T-helper 2 cell treated with Interferon-gamma antibody and Interleukin-4, amounts not matched to agents 100 ng/mL and 5 ng/mL, for 36 hours (primary cell): ENCODE results near the gene SNIP1. TPM values are rescaled to one million over a fixed set of nuclear protein-coding genes. Genes with fewer than 3 reads are reported as not detected.
"Not testable (repeated sequence)": the region's sequence is repeated elsewhere in the genome, so short reads cannot be mapped to it uniquely, and the experiment has no call there.

ENCODE experiments used
- intact Hi-C: fragments of 100-400 bp; cut with micrococcal nuclease; formaldehyde crosslinking; loops from one replicate; pipeline ENCODE4 v1.15.1; 2023
- total RNA-seq: library from RNA; stranded (reverse); gene quantifications from 2 replicates; pipeline ENCODE4 v1.2.3, GENCODE V29; 2022

Gene SNIP1, protein sequence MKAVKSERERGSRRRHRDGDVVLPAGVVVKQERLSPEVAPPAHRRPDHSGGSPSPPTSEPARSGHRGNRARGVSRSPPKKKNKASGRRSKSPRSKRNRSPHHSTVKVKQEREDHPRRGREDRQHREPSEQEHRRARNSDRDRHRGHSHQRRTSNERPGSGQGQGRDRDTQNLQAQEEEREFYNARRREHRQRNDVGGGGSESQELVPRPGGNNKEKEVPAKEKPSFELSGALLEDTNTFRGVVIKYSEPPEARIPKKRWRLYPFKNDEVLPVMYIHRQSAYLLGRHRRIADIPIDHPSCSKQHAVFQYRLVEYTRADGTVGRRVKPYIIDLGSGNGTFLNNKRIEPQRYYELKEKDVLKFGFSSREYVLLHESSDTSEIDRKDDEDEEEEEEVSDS
- total RNA-seq, result 27.9 and 31.5 TPM in 2 replicates

- intact Hi-C loops, result loop anchor here (1.0 to 5.0 kb wide), 6 partner anchors 40 to 438 kb away; partner anchors contain the start of genes CDCA8, MEAF6, MTF1 and SF3A3
Observed at GRCh38 chr1:37553927-37554808, at the start of gene SNIP1. Gene SNIP1, minus strand, starts transcription at chr1:37554293. Its CDS starts 64 bp downstream, at chr1:37554229.

DNA sequence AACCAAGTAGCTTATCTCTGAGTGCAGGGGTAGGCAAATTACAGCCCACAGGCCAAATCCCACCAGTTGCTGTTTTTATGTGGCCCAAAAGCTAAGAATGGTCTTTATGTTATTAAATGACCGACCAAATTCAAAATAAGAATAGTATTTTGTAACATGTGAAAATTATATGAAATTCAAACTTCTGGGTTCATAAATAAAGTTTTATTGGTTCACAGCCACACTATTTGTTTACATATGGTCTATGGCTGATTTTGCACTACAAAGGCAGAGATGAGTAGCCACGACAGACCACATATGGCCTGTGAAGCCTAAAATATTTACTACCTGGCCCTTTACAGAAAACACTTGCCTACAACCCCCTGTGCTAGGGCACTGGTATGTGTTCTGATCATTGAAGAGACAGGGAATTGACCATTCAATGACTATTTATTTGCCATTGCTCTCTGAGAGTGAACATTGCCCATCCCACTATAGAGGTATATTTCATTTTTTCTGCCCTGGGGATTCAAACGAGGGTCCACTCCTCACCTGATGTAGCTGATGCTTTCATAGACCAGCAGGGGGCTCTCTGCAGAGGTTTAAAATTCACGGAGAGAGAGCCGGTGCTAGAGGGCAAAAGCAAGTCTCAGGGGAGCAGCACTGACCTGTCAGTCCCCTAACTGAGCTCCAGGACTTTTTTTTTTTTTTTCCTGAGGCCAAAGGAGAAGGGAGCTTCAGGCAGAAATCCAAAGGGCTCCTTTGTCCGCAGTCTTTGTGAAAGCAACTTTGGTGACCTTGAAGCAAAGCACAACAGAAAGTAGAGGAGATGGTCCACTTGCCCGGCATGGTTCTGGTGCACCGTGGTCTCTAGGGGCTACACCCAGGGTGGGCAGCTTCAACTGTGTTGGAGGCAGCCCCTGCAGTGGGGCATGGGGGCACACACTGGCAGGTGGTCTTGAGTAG is 48.9 kb upstream of the SNIP1 start:
- intact Hi-C loops, result loop anchor here (1.0 kb wide), 1 partner anchor 79 kb away; no protein-coding TSS in a partner anchor

- intact Hi-C loops, result no loop called here
Observed at GRCh38 chr1:37601441-37601840, 47.3 kb upstream of the SNIP1 start.

- intact Hi-C loops, result loop anchor here (5.0 kb wide), 3 partner anchors 123 to 257 kb away; partner anchors contain the start of genes C1orf122, MTF1 and YRDC
Observed at GRCh38 chr1:37599940-37600339, 45.8 kb upstream of the SNIP1 start.

DNA sequence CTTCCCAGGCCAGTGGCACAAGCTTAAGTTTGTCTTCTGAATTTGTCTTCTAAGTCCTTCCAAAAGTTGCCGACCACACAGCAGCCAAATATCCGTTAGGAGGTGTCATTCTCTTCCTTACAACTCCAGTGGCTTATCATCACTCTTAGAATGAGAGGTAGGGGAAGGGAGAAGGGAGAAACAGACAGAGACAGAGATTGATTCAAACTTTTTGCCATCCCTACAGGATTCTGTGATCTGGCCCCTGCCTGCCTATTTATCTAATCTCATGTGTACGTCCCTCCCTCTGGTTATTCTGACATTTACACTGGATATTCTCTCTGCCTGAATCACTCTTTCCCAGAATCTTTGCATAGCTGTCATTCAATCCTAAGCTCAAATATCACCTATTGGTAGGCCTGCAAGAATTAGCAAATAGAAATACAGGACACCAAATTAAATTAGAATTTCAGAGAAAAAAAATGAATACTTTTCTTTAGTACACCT is 42.1 kb upstream of the SNIP1 start:
- intact Hi-C loops, result loop anchor here (1.0 to 5.0 kb wide), 5 partner anchors 42 to 261 kb away; partner anchors contain the start of genes C1orf122, MEAF6, MTF1 and SNIP1

- intact Hi-C loops, result loop anchor here (1.0 to 5.0 kb wide), 6 partner anchors 41 to 262 kb away; partner anchors contain the start of genes C1orf122, CDCA8, MEAF6 and MTF1
Observed at GRCh38 chr1:37595440-37596181, 41.5 kb upstream of the SNIP1 start, which contains the start of gene GNL2. Gene GNL2, minus strand, starts transcription at chr1:37595937. Its CDS starts 115 bp downstream, at chr1:37595822.

DNA sequence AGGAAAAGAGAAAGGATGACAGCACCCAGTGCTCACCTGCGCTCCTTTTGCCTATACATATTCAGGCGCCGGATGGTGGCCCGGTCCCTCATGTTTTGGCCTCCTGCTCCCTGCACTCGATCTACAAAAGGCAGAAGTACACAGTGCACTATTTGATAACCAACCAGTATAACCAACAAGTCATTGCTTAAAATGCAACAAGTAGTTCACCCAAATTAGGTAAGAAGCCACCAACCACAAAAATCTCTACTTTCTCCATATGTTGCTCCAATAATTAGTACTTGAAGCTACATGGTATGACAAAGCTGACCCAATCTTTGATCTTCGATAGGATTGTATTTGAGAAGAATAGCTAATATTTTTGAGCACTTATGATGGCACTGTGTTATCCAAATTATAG is 39.6 kb upstream of the SNIP1 start:
- intact Hi-C loops, result no loop called here

- intact Hi-C loops, result no loop called here
Observed at GRCh38 chr1:37588939-37589338, 34.8 kb upstream of the SNIP1 start.

DNA sequence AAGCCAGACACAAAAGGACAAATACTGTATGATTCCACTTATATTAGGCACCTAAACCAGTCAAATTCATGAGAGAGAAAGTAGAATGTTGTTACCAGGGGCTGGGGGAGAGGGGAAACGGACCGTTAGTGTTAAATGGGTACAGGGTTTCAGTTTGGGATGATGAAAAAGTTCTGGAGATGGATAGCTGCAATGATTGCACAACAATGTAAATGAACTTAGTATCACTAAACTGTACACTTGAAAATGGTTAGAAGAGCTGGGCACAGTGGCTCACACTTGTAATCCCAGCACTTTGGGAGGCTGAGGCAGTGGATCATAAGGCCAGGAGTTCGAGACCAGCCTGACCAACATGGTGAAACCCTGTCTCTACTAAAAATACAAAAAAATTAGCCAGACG is 30.5 kb upstream of the SNIP1 start:
- intact Hi-C loops, result not testable (repeated sequence)

DNA sequence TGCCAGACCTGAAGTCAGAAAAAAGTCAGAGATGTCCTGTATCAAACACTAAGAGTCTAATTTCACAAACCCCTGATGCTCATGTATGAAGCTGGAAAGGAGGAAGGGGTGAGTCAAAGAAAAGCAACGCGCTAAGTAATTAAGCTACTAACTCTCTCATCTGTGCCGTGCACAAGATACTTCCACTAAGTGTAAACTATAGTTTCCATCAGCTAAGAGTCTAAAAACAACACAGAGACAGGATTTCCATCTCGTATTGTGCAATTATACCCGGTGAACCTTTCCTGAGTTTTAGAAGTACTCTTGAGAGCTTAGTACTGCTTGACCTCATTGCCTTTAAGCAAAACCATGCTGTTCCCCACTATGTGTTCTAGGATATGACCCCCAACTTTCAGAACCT is 21.6 kb upstream of the SNIP1 start:
- intact Hi-C loops, result no loop called here

GRCh38 chr1:37574834-37575480 is 20.9 kb upstream of the SNIP1 start:
- intact Hi-C loops, result no loop called here

DNA sequence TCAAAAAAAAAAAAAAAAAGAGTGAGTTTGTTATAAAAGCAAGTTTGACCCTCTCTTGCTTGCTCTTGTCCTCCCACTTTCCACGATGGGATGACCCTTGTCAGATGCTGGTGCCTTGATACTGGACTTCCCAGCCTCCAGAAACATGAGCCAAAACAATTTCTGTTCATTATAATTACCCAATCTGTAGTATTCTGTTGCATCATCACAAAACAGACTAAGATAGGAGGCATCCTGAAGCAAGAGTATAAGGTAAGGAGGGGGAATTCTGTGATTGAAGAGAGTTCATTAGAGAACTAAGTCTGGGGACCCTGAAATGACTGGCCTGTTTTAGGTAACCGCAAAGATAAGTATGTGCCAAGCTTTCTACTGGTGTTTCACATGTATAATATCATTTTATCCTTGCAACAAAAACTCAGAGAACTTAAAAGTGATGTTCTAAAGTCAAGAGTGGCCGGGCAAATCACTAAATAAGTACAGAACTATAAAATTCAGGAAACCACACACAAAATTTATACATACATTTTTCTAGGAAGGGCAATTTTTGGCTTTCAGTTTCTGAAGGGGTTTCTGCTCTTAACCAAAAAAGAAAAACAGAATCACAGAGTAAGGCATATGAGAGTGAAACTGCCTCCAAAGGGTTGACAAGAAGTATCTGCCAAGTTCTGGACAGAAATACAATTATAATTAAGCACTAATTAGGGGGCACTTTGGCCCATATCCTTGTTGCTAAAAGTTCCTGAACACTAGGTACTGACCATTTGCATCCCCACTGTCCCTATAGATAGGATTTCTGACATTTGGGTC is 16.6 kb upstream of the SNIP1 start:
- intact Hi-C loops, result no loop called here

- intact Hi-C loops, result no loop called here
Observed at GRCh38 chr1:37567023-37567422, 12.9 kb upstream of the SNIP1 start.

DNA sequence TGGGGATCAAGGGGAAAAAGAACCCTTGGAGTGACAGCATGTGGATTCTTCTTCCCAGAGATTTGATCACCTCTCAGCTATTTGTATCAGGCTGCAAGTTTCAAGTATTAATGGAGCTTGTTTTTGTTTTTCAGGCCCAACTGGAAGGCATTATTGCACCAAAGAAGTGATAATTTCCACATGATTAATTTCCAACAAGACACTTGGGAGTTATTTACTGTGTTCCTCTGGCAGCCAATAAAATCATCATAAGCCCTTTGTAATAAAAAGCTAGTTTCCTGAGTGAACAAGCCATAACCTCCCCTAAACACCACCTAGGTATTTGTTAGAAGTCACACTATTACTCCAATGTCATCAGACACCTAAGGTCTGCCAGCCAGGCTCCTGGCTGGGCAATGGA is 10.8 kb upstream of the SNIP1 start:
- intact Hi-C loops, result no loop called here

DNA sequence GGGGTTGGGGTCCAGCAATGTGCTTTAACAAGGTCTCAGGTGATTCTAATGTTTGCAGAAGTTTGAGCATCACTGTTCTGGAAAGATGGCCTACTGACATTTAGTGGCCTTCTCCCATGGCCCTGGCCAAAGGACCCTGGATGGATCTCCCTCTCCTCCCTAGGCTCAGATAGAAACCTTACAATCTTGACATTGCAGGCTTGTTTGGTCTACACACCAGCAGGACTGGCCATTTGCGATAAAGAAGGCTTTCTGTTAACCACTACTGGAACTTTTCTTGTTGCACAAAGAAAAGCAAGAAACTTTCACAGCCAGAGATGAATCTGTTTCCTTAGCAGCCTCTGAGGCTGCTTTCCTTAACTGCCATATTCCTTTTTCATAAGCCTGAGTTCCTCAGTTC is 8.9 kb upstream of the SNIP1 start:
- intact Hi-C loops, result loop anchor here (1.0 kb wide), 1 partner anchor 119 kb away; no protein-coding TSS in a partner anchor

DNA sequence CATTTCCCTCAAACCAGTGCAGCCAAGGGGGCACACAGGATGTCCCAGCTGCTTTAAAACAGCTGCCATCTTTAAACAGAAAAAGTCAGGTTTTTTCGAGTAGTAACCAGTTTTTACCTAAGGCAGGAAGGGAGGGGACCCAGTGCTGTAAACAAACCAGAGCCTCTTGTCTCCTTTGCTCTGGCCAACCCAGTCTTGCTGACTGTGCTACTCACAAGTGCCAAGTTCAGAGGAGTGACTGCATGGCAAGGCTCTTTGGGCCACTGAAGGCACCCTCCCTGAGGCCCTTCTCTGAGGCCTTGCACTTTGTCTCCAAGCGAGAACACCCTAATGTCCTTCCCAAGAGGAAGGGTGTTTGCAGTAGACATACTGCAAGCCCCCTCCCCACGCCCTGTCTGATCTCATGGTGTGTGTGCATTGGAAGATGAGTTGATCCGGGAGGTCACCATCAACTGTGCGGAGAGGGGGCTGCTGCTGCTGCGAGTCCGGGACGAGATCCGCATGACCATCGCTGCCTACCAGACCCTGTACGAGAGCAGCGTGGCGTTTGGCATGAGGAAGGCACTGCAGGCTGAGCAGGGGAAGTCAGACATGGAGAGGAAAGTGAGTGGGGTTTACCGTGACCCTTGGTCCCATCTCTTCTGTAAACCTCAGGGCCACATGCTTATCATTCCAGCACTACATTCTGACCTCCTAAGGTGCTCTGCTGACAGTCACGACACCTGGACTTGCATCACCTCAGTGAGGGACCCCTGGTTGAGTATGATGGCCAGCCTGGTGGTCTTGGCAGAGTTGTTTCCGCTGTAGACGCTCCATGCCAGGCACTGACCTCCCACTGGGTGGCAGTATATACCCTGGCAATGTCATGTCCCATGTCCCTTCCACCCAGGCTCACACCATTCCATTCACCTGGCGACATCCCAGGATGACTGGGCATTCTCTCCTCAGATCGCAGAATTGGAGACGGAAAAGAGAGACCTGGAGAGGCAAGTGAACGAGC is 7.3 kb upstream of the SNIP1 start:
- intact Hi-C loops, result loop anchor here (1.0 kb wide), 1 partner anchor 121 kb away; no protein-coding TSS in a partner anchor
